Measurements from ENCODE around the gene PUDP. TPM values are rescaled to one million over a fixed set of nuclear protein-coding genes. Genes with fewer than 3 reads are reported as not detected.

The PUDP gene
- total RNA-seq, 4 donors from 2014 or later = 7.2 to 31.2 (median 22.8) TPM

- in situ Hi-C loops (cut with MboI; ENCODE audit: low sequenced_read_pairs in 4 of 4) (no loop called here), intact Hi-C loops (cut with DNase I; ENCODE audit: low total_unique reads) (no loop called here)
- H3K9me3 ChIP-seq = no peaks in the 10 kb centered on the region
- no peaks in the 10 kb centered on the region for H3K36me3 ChIP-seq
- H3K4me1 ChIP-seq = no peaks in the 10 kb centered on the region
- H3K27ac ChIP-seq = no peak overlapping the region
- H3K27me3 ChIP-seq = no peaks in the 10 kb centered on the region
- no peak for ATAC-seq
- H3K4me3 ChIP-seq = no peak overlapping the region
- no peak for DNase-seq
- TF ChIP-seq POLR2A (IDR thresholded peaks at IDR 0.05) = no peak
- TF ChIP-seq CTCF (IDR thresholded peaks at IDR 0.05 in 4 of 5, conservative IDR thresholded peaks at IDR 0.05 in 1 of 5) = no peak
Observed at GRCh38 chrX:7061429-7061828, 86.5 kb downstream of the PUDP start.

DNA sequence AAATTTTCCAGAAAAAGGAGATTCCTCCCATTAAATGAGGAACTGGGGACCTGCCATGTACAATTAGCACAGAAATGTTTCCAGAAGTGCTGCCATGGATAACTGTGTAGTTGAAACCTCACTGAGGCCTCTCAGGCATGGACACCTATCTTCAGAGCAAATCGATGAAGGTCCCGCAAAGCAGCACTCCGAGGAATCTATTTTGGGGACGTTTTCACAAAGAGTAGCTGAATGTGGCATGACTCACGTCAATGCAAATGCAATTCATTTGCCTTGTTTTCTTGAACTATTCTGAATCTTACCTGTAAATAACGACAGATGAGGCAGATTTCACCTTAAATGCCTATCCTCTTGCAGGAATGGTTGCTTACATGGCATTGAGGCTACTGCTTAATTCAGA, 87.5 kb downstream of the PUDP start:
- H3K4me3 ChIP-seq = no peak overlapping the region
- no peaks in the 10 kb centered on the region for H3K36me3 ChIP-seq
- ATAC-seq (no peak), DNase-seq (no peak)
- H3K27me3 ChIP-seq = no peaks in the 10 kb centered on the region
- intact Hi-C loops (cut with DNase I; ENCODE audit: low total_unique reads) (no loop called here), in situ Hi-C loops (cut with MboI; ENCODE audit: low sequenced_read_pairs in 4 of 4) (no loop called here)
- no peaks in the 10 kb centered on the region for H3K4me1 ChIP-seq
- no peak overlapping the region for H3K27ac ChIP-seq
- H3K9me3 ChIP-seq = no peaks in the 10 kb centered on the region
- TF ChIP-seq CTCF (IDR thresholded peaks at IDR 0.05 in 4 of 5, conservative IDR thresholded peaks at IDR 0.05 in 1 of 5) (no peak), POLR2A (IDR thresholded peaks at IDR 0.05) (no peak)

DNA sequence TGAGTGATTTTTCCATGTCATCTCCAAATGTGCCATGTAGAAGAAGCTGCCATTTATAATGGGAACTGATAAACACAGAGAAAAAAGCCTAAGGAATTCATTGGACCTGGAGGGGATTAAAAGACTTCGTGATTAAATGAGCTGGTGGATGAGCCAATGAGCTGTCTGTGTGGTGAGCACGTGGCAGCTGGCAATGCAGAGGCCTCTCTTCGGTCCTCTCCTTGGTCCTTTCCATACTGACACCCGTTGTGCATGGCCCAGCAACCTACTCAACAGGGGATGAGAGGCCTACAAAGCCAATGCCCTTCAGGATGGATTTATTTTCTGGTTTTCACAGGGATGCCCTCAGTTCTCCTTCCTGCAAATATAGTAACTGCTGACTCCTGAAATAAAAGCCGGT, 88.1 kb downstream of the PUDP start:
- DNase-seq (no peak), ATAC-seq (no peak)
- intact Hi-C loops (cut with DNase I; ENCODE audit: low total_unique reads) = loop anchor here (10.0 kb wide), 1 partner anchor 85 kb away; the partner anchor contains the start of genes PUDP and STS
- in situ Hi-C loops (cut with MboI; ENCODE audit: low sequenced_read_pairs in 4 of 4) = no loop called here
- Histone ChIP-seq H3K4me1 (no peaks in the 10 kb centered on the region), H3K4me3 (no peak overlapping the region), H3K36me3 (no peaks in the 10 kb centered on the region), H3K27me3 (no peaks in the 10 kb centered on the region), H3K9me3 (no peaks in the 10 kb centered on the region), H3K27ac (no peak overlapping the region)
- TF ChIP-seq POLR2A (IDR thresholded peaks at IDR 0.05) (no peak), CTCF (IDR thresholded peaks at IDR 0.05 in 4 of 5, conservative IDR thresholded peaks at IDR 0.05 in 1 of 5) (no peak)

DNA sequence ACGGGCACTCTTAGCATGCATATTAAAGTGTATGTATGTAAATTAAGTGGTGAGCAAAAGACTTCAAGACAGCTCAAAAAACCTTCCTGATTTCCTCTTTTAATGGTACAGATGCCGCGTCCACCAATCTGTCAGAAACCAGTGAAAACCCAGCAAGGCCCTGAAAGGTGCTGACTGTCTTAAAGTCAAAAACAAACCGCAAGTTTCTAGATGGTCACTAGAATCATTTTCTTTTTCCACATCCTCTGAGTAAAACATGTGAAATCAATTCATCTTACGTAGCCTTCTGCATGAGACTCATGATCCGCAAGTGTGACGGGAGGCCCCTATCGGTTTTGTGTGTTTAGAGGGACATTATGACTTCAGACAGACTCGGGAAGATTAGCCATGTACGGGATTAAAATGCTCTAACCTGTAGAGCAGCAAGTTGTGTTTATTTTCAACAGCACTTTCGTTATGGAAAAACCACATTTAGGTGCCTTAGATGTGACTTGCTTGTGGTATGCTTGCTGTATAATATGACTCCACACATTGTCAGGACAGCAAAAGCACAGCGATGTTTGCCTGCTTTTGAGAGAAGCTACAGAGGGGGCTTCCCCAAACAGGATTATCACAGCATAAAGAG, 88.6 kb downstream of the PUDP start:
- H3K9me3 ChIP-seq = no peaks in the 10 kb centered on the region
- DNase-seq (no peak), ATAC-seq (no peak)
- no peaks in the 10 kb centered on the region for H3K27me3 ChIP-seq
- peaks cover 0 to 3% of the 10 kb centered on the region in 2 donors for H3K4me1 ChIP-seq
- H3K36me3 ChIP-seq = no peaks in the 10 kb centered on the region
- in situ Hi-C loops (cut with MboI; ENCODE audit: low sequenced_read_pairs in 4 of 4) = no loop called here
- TF ChIP-seq CTCF (IDR thresholded peaks at IDR 0.05 in 4 of 5, conservative IDR thresholded peaks at IDR 0.05 in 1 of 5) (no peak), POLR2A (IDR thresholded peaks at IDR 0.05) (no peak)
- intact Hi-C loops (cut with DNase I; ENCODE audit: low total_unique reads) = loop anchor here (10.0 kb wide), 1 partner anchor 85 kb away; the partner anchor contains the start of genes PUDP and STS
- no peak overlapping the region for H3K4me3 ChIP-seq
- H3K27ac ChIP-seq = no peak overlapping the region

Data from gastrocnemius medialis (tissue), 4 donors.